CD14-positive monocyte (primary cell): ENCODE measurements around the gene APOC3. TPM values are rescaled to one million over a fixed set of nuclear protein-coding genes. Genes with fewer than 3 reads are reported as not detected.
A peak's percentile ranks its signal among the peaks of the same experiment; 100 is the strongest.

Experiments used
- DNase-seq, 3 donors: peaks; one replicate each; pipeline ENCODE4 v3.0.0-alpha.2; 2011 to 2022
- H2AFZ ChIP-seq: 2 replicates; pipeline ENCODE4 v1.6.0; 2012; ENCODE audit warnings: mild to moderate bottlenecking, low read depth, low read length, inconsistent platforms; ENCODE audit not compliant: insufficient read depth, poor library complexity, severe bottlenecking
- H3K27ac ChIP-seq, 2 donors: 1 replicate in 1 of 2; 2 replicates in 1 of 2; pipeline ENCODE4 v1.5.1; 2012 to 2013; ENCODE audit warnings: low read length in 2 of 2, control low read depth in 1 of 2, inconsistent platforms in 1 of 2, low read depth in 1 of 2, mild to moderate bottlenecking in 1 of 2
- H3K27me3 ChIP-seq, 2 donors: one replicate each; pipeline versions ENCODE4 v1.6.0 to v1.6.1; 2011 to 2013; ENCODE audit warnings: low read length in 2 of 2; ENCODE audit not compliant: control insufficient read depth in 2 of 2, insufficient read depth in 2 of 2
- H3K36me3 ChIP-seq, 2 donors: replicated peaks in 1 of 2; 1 replicate in 1 of 2; 2 replicates in 1 of 2; pipeline versions ENCODE4 v1.5.1 to v1.6.1; 2012 to 2013; ENCODE audit warnings: low read length in 2 of 2, control low read depth in 1 of 2, inconsistent platforms in 1 of 2, mild to moderate bottlenecking in 1 of 2; ENCODE audit not compliant: insufficient read depth in 2 of 2, control insufficient read depth in 1 of 2
- H3K4me1 ChIP-seq, 2 donors: 1 replicate in 1 of 2; 2 replicates in 1 of 2; pipeline versions ENCODE4 v1.5.1 to v1.6.1; 2012 to 2013; ENCODE audit warnings: low read length in 2 of 2, control low read depth in 1 of 2, inconsistent platforms in 1 of 2, mild to moderate bottlenecking in 1 of 2, moderate library complexity in 1 of 2; ENCODE audit not compliant: insufficient read depth in 2 of 2, control insufficient read depth in 1 of 2
- H3K4me2 ChIP-seq: replicated peaks from 2 replicates; pipeline ENCODE3; 2012; ENCODE audit warnings: low read length, moderate library complexity, mild to moderate bottlenecking; ENCODE audit not compliant: poor library complexity, severe bottlenecking; ENCODE audit errors: extremely low read depth
- H3K4me3 ChIP-seq, 3 experiments: fragments of 200-600 bp in 1 of 3; sonication (generic) in 1 of 3; replicated peaks in 1 of 3; 1 replicate in 2 of 3; 2 replicates in 1 of 3; pipeline ENCODE4 v1.5.1; 2011 to 2013; ENCODE audit warnings: low read length in 3 of 3, mild to moderate bottlenecking in 3 of 3, control low read depth in 2 of 3, low read depth in 2 of 3, inconsistent platforms in 1 of 3, moderate library complexity in 1 of 3
- H3K79me2 ChIP-seq: 2 replicates; pipeline ENCODE4 v1.6.0; 2012; ENCODE audit warnings: mild to moderate bottlenecking, control low read depth, inconsistent platforms, low read length, moderate library complexity; ENCODE audit not compliant: insufficient read depth
- H3K9ac ChIP-seq: 2 replicates; pipeline ENCODE4 v1.6.0; 2017; ENCODE audit warnings: low read length, mild to moderate bottlenecking; ENCODE audit not compliant: insufficient read depth, poor library complexity, severe bottlenecking
- H3K9me3 ChIP-seq, 2 donors: replicated peaks in 1 of 2; 1 replicate in 1 of 2; 2 replicates in 1 of 2; pipeline versions ENCODE4 v1.5.1 to v1.6.1; 2012 to 2013; ENCODE audit warnings: low read length in 2 of 2, control low read depth in 1 of 2; ENCODE audit not compliant: control insufficient read depth in 1 of 2, insufficient read depth in 1 of 2
- H4K20me1 ChIP-seq: 2 replicates; pipeline ENCODE4 v1.6.0; 2012; ENCODE audit warnings: mild to moderate bottlenecking, low read length, control low read depth, moderate library complexity; ENCODE audit not compliant: insufficient read depth
- H3K27ac Mint-ChIP-seq, 7 donors: one replicate each; pipeline ENCODE4 v1.8.0; 2020; ENCODE audit warnings: mild to moderate bottlenecking in 7 of 7, mixed read lengths in 7 of 7, moderate library complexity in 6 of 7, inconsistent platforms in 2 of 7
- H3K27me3 Mint-ChIP-seq, 3 donors: one replicate each; pipeline ENCODE4 v1.8.0; 2021 to 2022; ENCODE audit warnings: low read depth in 3 of 3, mild to moderate bottlenecking in 3 of 3, mixed read lengths in 3 of 3, moderate library complexity in 3 of 3, inconsistent platforms in 1 of 3
- H3K36me3 Mint-ChIP-seq, 2 donors: one replicate each; pipeline ENCODE4 v1.8.0; 2020; ENCODE audit warnings: mixed read lengths in 2 of 2, inconsistent platforms in 1 of 2, mild to moderate bottlenecking in 1 of 2
- H3K4me1 Mint-ChIP-seq: one replicate; pipeline ENCODE4 v1.8.0; 2020; ENCODE audit warnings: mild to moderate bottlenecking, mixed read lengths
- H3K4me3 Mint-ChIP-seq, 2 donors: one replicate each; pipeline ENCODE4 v1.8.0; 2020; ENCODE audit warnings: mild to moderate bottlenecking in 2 of 2, mixed read lengths in 2 of 2, moderate library complexity in 1 of 2
- H3K9me3 Mint-ChIP-seq, 7 donors: one replicate each; pipeline ENCODE4 v1.8.0; 2020 to 2022; ENCODE audit warnings: mixed read lengths in 7 of 7, mild to moderate bottlenecking in 6 of 7, moderate library complexity in 6 of 7, inconsistent platforms in 2 of 7
- CTCF ChIP-seq: fragments of 200-600 bp; IDR thresholded peaks from one replicate; pipeline ENCODE4 v1.8.0; 2022; ENCODE audit warnings: antibody characterized with exemption, mild to moderate bottlenecking
- WGBS: methylation state at CpG from one replicate; pipeline ENCODE4 v1.1.5; 2013; ENCODE audit warnings: missing lambda C conversion rate; ENCODE audit not compliant: insufficient coverage; 5-methylcytosine and 5-hydroxymethylcytosine counted together
- intact Hi-C, 2 donors: fragments of 100-400 bp; cut with micrococcal nuclease; formaldehyde crosslinking; loops; one replicate each; pipeline versions ENCODE4 v1.15.0 to v1.15.1; 2023
- polyA plus RNA-seq, 3 donors: library from polyadenylated mRNA; depleted of rRNA in 1 of 3; unstranded in 2 of 3; stranded (reverse) in 1 of 3; fragments of 300-500 nt in 2 of 3; fragments of >200 nt in 1 of 3; fragmentation: Illumina TruSeq in 2 of 3; gene quantifications; 1 replicate in 2 of 3; 2 replicates in 1 of 3; pipeline ENCODE4 v1.2.3, GENCODE V29; 2012 to 2021

The APOC3 gene
- polyA plus RNA-seq, 3 donors, result not detected

- no peak for TF ChIP-seq CTCF
- Histone ChIP-seq H3K79me2 (no peaks in the 10 kb centered on the region), H3K9me3 (no peaks in the 10 kb centered on the region), H3K4me3 (no peak overlapping the region), H3K27ac (no peak overlapping the region), H4K20me1 (no peaks in the 10 kb centered on the region), H3K9ac (no peak overlapping the region), H3K36me3 (no peaks in the 10 kb centered on the region), H3K4me2 (no peak overlapping the region), H3K27me3 (no peaks in the 10 kb centered on the region), H3K4me1 (no peaks in the 10 kb centered on the region), H2AFZ (peak overlapping the region; percentile 30)
- Mint-ChIP-seq H3K36me3 (no peaks in the 10 kb centered on the region), H3K4me1 (peaks cover 13% of the 10 kb centered on the region), H3K27me3 (peaks cover 0 to 6% (median 0%) of the 10 kb centered on the region in 3 donors), H3K4me3 (no peak overlapping the region), H3K9me3 (peaks cover 0 to 4% (median 0%) of the 10 kb centered on the region in 7 donors), H3K27ac (no peak overlapping the region)
- WGBS, result 82% methylated on average over 4 of the region's 5 CpGs
- DNase-seq, result no peak
- intact Hi-C loops, result no loop called here
Measured at GRCh38 chr11:116813781-116814471, 15.8 kb upstream of the APOC3 start.

- WGBS, result no CpG with 5 or more reads among the region's 6 CpGs
- Histone ChIP-seq H3K27ac (no peak overlapping the region), H3K27me3 (no peaks in the 10 kb centered on the region), H3K4me1 (no peaks in the 10 kb centered on the region), H2AFZ (no peak overlapping the region), H3K4me3 (no peak overlapping the region), H3K4me2 (no peak overlapping the region), H3K79me2 (no peaks in the 10 kb centered on the region), H4K20me1 (no peaks in the 10 kb centered on the region), H3K9ac (no peak overlapping the region), H3K9me3 (no peaks in the 10 kb centered on the region), H3K36me3 (no peaks in the 10 kb centered on the region)
- intact Hi-C loops, result no loop called here
- DNase-seq, result no peak
- Mint-ChIP-seq H3K9me3 (peaks cover 0 to 4% (median 0%) of the 10 kb centered on the region in 7 donors), H3K4me3 (no peak overlapping the region), H3K27me3 (peaks cover 0 to 6% (median 2%) of the 10 kb centered on the region in 3 donors), H3K4me1 (peaks cover 13% of the 10 kb centered on the region), H3K27ac (no peak overlapping the region), H3K36me3 (no peaks in the 10 kb centered on the region)
- TF ChIP-seq CTCF, result no peak
Measured at GRCh38 chr11:116814502-116814901, 15.2 kb upstream of the APOC3 start.
